OCI-LY3 (cell line): ENCODE measurements around the gene IRF3.

Experiments
- EZH2phosphoT487 ChIP-seq: fragments of 200-600 bp; shearing (Covaris generic); IDR thresholded peaks from 2 replicates; pipeline ENCODE4 v1.6.1; 2018; ENCODE audit warnings: antibody characterized with exemption, mixed run types, low read depth
- TF ChIP-seq, protein P1 (sequence below): fragments of 200-600, 300-600 bp; sonication (generic); IDR thresholded peaks from 2 replicates; pipeline ENCODE4 v1.5.1; 2014; ENCODE audit warnings: antibody characterized with exemption, low read length, low read depth

- TF ChIP-seq, protein P1, sequence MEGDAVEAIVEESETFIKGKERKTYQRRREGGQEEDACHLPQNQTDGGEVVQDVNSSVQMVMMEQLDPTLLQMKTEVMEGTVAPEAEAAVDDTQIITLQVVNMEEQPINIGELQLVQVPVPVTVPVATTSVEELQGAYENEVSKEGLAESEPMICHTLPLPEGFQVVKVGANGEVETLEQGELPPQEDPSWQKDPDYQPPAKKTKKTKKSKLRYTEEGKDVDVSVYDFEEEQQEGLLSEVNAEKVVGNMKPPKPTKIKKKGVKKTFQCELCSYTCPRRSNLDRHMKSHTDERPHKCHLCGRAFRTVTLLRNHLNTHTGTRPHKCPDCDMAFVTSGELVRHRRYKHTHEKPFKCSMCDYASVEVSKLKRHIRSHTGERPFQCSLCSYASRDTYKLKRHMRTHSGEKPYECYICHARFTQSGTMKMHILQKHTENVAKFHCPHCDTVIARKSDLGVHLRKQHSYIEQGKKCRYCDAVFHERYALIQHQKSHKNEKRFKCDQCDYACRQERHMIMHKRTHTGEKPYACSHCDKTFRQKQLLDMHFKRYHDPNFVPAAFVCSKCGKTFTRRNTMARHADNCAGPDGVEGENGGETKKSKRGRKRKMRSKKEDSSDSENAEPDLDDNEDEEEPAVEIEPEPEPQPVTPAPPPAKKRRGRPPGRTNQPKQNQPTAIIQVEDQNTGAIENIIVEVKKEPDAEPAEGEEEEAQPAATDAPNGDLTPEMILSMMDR = no peak
- no peak for TF ChIP-seq EZH2phosphoT487
Observed at GRCh38 chr19:49629659-49630058, 36.0 kb downstream of the IRF3 start.
